Memory B cell (primary cell): ENCODE measurements around the gene CTXND1.

Experiments
- ATAC-seq: fragments of 150-1000 bp; cut with Tn5 transposase; 2 replicates; pipeline ENCODE4 v1.10.0; 2021; ENCODE audit warnings: low read depth, mild to moderate bottlenecking, moderate library complexity
- DNase-seq, 2 donors: peaks; one replicate each; pipeline ENCODE4 v3.0.0; 2022; ENCODE audit warnings: low spot score in 2 of 2
- H3K27ac Mint-ChIP-seq: one replicate; pipeline ENCODE4 v1.8.0; 2022; ENCODE audit warnings: mild to moderate bottlenecking, moderate library complexity, mixed read lengths
- H3K27me3 Mint-ChIP-seq: one replicate; pipeline ENCODE4 v1.8.0; 2022; ENCODE audit warnings: mixed read lengths
- H3K36me3 Mint-ChIP-seq: one replicate; pipeline ENCODE4 v1.8.0; 2022; ENCODE audit warnings: mild to moderate bottlenecking, mixed read lengths
- H3K4me1 Mint-ChIP-seq: one replicate; pipeline ENCODE4 v1.8.0; 2022; ENCODE audit warnings: mixed read lengths
- H3K4me3 Mint-ChIP-seq: one replicate; pipeline ENCODE4 v1.8.0; 2022; ENCODE audit warnings: mild to moderate bottlenecking, moderate library complexity, mixed read lengths
- H3K9me3 Mint-ChIP-seq: one replicate; pipeline ENCODE4 v1.8.0; 2022; ENCODE audit warnings: mixed read lengths

Gene CTXND1

DNA sequence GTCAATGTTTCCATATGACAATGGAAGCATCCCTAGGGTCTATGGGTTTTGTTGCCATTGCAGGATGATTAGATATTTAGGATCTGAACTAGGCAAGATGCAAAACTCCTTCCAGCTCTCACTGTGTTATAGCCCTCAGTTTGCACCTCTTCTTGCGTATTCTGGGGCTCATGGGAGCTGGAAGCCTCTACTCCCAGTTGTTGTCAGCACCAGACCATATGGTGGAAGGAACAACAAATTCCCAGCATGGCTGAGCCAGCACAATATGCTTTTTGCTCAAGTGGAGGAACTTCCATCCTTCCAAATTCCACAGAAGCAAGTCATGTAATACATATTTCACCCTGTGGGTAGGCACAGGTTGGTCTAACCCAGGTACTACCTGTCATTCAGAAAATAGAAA, 18.5 kb upstream of the CTXND1 start:
- Mint-ChIP-seq H3K4me3 (no peak overlapping the region), H3K27ac (no peak overlapping the region), H3K9me3 (no peaks in the 10 kb centered on the region), H3K4me1 (no peaks in the 10 kb centered on the region), H3K27me3 (peaks cover 23% of the 10 kb centered on the region), H3K36me3 (no peaks in the 10 kb centered on the region)
- ATAC-seq (no peak), DNase-seq (no peak)

DNA sequence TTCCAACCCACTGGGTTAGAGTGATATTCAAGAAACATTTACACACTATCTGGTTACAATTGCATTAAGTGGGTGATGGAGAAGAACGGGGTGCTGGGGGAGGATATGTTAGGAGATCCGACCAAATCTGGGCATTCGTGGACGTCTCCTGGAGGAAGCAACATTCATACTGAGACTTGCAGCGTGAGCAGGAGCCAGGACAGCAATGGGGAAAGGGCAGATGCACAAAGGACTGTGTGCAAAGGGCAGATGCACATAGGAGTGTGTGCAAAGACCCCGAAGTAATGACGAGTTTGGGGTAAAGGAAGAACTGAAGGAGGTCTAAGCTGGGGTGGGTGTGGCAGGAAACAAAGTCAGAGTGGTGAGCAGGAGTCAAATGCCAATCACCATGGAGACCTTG, 16.1 kb upstream of the CTXND1 start:
- no peaks in the 10 kb centered on the region for H3K4me1 Mint-ChIP-seq
- no peaks in the 10 kb centered on the region for H3K9me3 Mint-ChIP-seq
- DNase-seq (no peak), ATAC-seq (no peak)
- no peak overlapping the region for H3K27ac Mint-ChIP-seq
- no peak overlapping the region for H3K4me3 Mint-ChIP-seq
- H3K36me3 Mint-ChIP-seq, result no peaks in the 10 kb centered on the region
- peaks cover 23% of the 10 kb centered on the region for H3K27me3 Mint-ChIP-seq

DNA sequence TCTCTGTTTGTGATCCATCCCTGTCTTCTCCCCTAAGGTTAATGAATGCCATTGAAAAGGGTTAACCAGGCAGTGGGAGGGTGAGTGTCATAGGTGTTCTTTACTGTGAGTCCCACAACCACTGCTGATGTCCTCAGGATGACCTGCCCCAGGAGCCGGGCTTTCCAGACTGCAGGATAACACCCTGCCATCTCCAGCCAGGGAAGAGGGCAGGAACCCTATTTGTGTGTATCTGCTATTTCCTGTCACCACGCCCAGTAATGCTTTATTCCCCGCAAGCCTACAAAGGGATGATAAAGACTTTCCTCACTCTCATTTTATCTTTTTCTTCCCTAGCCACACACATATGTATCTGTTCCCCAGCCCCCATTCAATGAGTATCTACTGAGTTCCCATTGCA, 15.6 kb upstream of the CTXND1 start:
- H3K4me1 Mint-ChIP-seq, result no peaks in the 10 kb centered on the region
- no peak overlapping the region for H3K27ac Mint-ChIP-seq
- no peaks in the 10 kb centered on the region for H3K9me3 Mint-ChIP-seq
- ATAC-seq, result no peak
- no peaks in the 10 kb centered on the region for H3K36me3 Mint-ChIP-seq
- no peak for DNase-seq
- H3K4me3 Mint-ChIP-seq, result no peak overlapping the region
- H3K27me3 Mint-ChIP-seq, result peaks cover 22% of the 10 kb centered on the region

DNA sequence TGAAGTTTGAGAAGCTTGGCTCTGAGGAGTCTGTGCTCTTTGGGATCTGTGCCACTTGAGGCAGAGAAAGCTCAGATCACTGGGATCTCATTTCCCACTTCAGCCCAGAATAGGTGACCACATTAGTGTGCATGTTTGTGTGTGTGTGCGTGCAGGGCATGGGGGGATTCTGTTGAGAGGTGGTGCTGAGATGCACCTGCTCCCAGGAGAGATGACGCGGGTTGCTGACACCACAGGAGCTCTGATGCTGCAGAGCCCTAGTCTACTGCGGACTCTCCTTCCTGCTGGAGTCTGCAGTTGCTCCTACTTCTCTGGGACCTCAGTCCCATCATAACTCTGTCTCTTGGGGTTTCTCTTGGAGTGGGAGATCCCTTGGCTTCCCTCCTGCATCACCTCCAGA, 14.7 kb upstream of the CTXND1 start:
- DNase-seq (no peak), ATAC-seq (no peak)
- H3K27me3 Mint-ChIP-seq, result peaks cover 27% of the 10 kb centered on the region
- no peaks in the 10 kb centered on the region for H3K4me1 Mint-ChIP-seq
- no peaks in the 10 kb centered on the region for H3K36me3 Mint-ChIP-seq
- no peak overlapping the region for H3K4me3 Mint-ChIP-seq
- H3K9me3 Mint-ChIP-seq, result no peaks in the 10 kb centered on the region
- no peak overlapping the region for H3K27ac Mint-ChIP-seq

DNA sequence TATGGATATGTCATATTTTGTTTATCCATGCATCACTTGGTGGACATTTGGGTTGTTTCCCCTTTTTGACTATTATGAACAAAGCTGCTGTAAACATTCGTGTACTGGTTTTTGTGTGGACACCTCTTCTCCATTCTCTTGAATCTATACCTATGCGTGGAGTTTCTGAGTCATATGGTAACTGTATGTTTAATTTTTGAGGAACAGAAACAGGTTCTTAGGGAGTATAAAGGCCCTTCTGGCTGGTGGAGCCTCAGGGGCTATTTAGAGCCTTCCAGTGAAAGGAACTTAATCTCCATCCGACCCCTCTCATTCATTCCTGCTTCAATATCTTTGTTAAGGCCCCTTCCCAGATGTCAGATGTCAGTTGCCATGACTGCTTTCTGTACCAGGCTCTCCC, 14.1 kb upstream of the CTXND1 start:
- Mint-ChIP-seq H3K36me3 (no peaks in the 10 kb centered on the region), H3K4me1 (no peaks in the 10 kb centered on the region), H3K9me3 (peaks cover 2% of the 10 kb centered on the region), H3K4me3 (no peak overlapping the region), H3K27ac (no peak overlapping the region), H3K27me3 (peaks cover 25% of the 10 kb centered on the region)
- ATAC-seq (no peak), DNase-seq (no peak)

DNA sequence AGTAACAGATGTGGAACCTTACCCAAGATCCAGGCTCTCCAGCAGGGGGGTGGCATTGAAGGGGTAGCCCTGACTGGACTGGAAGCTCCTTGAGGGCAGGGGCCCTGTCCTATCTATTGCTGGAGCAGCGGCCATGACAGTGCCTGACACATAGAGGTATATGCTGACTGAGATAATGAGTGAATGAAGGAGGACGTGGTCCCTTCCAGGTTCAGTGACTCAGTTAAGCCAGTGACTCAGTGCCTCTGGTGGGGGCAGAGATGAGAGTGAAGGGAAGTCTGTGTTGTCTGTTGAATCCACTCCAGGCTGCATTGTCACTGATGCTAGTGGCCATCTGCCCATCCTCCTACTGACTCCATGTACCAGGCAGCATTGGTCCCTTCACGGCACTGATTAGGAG, 13.0 kb upstream of the CTXND1 start:
- Mint-ChIP-seq H3K27me3 (peaks cover 24% of the 10 kb centered on the region), H3K4me1 (no peaks in the 10 kb centered on the region), H3K27ac (no peak overlapping the region), H3K4me3 (no peak overlapping the region), H3K9me3 (peaks cover 2% of the 10 kb centered on the region), H3K36me3 (no peaks in the 10 kb centered on the region)
- no peak for DNase-seq
- ATAC-seq, result no peak

DNA sequence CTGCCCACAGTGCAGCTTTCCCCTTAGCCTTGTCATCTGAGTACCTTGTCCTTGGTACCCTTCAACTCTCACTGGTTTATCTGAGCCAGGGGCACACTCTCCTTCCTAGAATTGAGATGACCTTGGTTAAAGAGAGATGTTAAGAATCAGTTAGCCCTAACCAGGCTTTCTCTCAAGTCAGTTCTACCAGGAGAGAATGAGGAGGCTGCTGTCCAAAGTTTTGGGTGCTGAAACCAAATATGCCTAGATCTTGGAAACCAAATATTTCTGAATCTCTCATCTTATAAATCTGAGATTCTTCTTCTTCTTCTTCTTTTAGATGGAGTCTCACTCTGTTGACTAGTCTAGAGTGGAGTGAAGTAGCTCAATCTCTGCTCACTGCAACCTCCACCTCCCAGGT, 12.0 kb upstream of the CTXND1 start:
- ATAC-seq, result no peak
- no peaks in the 10 kb centered on the region for H3K4me1 Mint-ChIP-seq
- no peaks in the 10 kb centered on the region for H3K36me3 Mint-ChIP-seq
- no peak for DNase-seq
- no peak overlapping the region for H3K4me3 Mint-ChIP-seq
- peaks cover 26% of the 10 kb centered on the region for H3K27me3 Mint-ChIP-seq
- H3K27ac Mint-ChIP-seq, result no peak overlapping the region
- peaks cover 2% of the 10 kb centered on the region for H3K9me3 Mint-ChIP-seq

DNA sequence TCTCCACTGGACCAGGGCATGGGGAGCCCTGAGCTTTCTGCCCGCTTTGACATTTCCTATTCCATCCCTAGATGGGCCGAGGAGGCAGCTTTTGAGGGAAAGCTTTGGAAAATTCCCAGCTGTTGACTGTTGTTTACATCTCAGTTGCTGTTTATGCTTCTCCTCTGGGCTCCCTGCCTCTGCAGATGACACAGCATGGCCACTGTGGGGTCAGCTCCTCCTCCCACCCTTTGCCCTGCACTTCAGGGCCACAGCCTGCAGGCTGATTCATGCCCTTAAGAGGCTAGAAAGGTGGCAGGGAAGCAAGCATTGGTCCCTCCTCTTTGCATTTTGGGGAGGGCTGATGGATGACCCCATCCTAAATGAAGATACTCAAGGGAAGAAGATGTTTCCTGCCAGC, 8.5 kb upstream of the CTXND1 start:
- Mint-ChIP-seq H3K9me3 (peaks cover 2% of the 10 kb centered on the region), H3K4me3 (no peak overlapping the region), H3K27ac (no peak overlapping the region), H3K36me3 (no peaks in the 10 kb centered on the region), H3K4me1 (no peaks in the 10 kb centered on the region), H3K27me3 (peaks cover 14% of the 10 kb centered on the region)
- DNase-seq (no peak), ATAC-seq (no peak)

DNA sequence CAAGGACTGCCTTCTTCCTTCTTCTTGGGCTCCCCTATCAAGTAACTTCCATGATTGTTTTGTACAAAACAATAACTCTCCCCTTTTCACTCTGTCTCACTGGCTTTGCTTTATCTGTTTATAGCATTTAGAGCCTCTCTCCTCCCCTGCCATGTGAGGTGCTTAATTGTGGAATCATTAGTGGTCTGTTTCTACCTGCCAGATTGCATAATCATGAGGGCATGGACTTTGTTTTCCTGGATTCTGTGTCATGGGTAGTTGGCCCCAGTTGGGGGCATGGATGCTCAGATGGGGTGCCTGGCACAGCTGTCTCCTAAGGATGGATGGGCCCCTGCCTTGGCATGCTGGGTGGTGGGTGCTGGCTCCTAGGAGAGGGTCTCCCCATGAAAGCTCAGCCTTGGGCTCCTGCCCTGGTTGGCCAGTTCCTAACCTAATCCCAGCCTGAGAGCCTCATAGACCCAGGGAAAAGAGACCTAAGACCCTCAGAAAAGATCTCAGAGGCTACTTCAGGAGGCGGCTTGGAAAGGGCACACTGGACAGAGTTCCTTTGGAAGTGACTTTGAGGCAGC, 8.0 kb upstream of the CTXND1 start:
- Mint-ChIP-seq H3K36me3 (no peaks in the 10 kb centered on the region), H3K9me3 (peaks cover 2% of the 10 kb centered on the region), H3K4me1 (no peaks in the 10 kb centered on the region), H3K27me3 (peaks cover 14% of the 10 kb centered on the region), H3K4me3 (no peak overlapping the region), H3K27ac (no peak overlapping the region)
- no peak for DNase-seq
- no peak for ATAC-seq

DNA sequence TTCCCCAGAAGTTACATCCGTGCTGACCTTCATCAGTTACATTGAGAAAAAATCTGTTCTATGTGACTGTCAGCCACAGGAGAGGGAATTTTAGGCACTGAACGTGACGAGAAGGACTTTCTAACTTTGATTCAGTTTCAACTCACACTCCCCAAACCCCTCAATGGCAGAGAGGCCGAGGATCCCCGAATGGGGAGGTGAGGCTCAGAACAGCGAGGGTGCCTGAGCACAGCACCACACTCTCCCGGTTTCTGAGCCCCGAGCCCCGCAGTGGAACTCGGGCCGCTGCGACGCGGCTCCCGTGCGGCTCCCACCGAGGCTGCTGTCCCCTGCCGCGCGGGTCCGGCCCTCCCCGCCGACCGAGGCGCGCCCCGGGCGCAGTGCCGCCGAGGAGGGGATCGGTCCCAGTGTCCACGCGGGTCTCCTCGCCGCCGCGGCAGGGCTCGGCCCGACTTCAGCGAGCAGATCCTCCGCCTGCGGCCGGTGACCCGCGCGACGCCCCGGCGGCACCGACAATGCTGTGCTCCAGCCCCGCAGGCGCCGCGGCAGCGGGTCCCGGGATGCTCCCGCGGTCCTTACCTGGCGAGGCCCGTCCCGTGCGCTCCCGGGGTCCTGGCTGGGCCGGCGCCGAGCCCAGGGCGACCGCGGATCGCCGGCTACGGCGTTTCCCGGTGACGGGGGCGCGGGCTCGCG, 439 bp downstream of the CTXND1 start:
- Mint-ChIP-seq H3K9me3 (no peaks in the 10 kb centered on the region), H3K4me3 (no peak overlapping the region), H3K27me3 (peaks cover 17% of the 10 kb centered on the region), H3K36me3 (no peaks in the 10 kb centered on the region), H3K27ac (no peak overlapping the region), H3K4me1 (peaks cover 3% of the 10 kb centered on the region)
- ATAC-seq (no peak), DNase-seq (no peak)

DNA sequence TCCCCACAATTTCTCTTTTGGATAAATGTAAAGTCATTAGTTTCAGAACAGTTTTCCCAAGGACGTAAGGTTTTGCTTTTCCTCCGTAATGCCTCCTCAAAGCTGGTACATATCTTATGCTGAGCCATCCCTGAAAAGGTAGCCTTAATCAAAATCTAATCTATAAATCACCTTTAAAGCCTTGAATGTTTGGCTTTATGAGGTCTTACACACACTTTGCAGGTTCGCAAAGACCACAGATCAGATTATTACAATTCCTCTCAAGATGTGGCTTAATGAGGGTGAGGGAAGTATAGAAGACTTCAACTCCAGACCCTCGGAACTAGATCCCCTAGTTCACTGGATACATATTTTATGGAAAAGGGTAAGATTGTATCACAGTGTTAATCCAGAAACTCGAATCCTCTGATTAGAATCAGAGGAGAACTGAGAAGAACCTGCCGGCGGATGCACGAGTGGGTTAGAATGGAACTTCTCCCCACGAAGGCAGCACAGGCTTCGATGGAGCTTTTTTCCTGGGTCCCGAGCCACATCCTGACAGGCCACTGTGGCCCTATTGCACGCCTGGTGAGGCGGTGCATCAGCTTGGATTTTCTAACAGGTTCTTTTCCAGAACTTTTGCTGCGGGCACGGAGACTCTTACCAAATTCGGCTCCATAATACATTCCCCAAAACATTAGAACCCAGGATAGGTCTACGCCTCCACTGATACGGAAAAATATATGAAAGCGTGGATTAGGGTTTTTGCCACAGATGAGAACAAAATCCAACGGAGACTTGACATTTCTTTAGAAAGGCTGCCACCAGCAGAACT, 1.2 kb downstream of the CTXND1 start:
- peaks cover 21% of the 10 kb centered on the region for H3K27me3 Mint-ChIP-seq
- H3K36me3 Mint-ChIP-seq, result no peaks in the 10 kb centered on the region
- no peaks in the 10 kb centered on the region for H3K9me3 Mint-ChIP-seq
- H3K4me1 Mint-ChIP-seq, result peaks cover 3% of the 10 kb centered on the region
- peak overlapping the region; percentile 27 for H3K4me3 Mint-ChIP-seq
- H3K27ac Mint-ChIP-seq, result no peak overlapping the region
- DNase-seq, result no peak
- ATAC-seq, result no peak

DNA sequence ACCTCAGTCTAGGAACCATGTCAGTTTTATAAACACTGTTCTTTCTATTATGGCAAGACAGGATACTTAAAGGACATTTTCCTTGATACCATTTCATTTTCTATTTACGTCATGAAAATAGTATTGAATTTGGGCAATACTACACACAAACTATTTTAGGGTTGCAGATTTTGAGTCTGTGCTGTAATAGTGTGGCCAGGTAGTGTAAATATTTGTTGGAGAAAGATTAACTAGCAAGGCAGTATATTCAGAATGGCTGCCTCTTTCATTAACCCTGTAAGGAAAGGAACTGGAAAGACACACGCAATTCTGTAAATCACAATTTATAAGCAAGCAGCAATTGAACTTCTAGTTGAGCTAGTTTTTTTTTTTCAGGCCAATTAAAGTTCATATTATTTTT, 2.0 kb downstream of the CTXND1 start:
- DNase-seq (no peak), ATAC-seq (no peak)
- H3K4me3 Mint-ChIP-seq, result no peak overlapping the region
- H3K27me3 Mint-ChIP-seq, result peaks cover 24% of the 10 kb centered on the region
- H3K4me1 Mint-ChIP-seq, result peaks cover 3% of the 10 kb centered on the region
- no peaks in the 10 kb centered on the region for H3K36me3 Mint-ChIP-seq
- H3K9me3 Mint-ChIP-seq, result no peaks in the 10 kb centered on the region
- no peak overlapping the region for H3K27ac Mint-ChIP-seq

DNA sequence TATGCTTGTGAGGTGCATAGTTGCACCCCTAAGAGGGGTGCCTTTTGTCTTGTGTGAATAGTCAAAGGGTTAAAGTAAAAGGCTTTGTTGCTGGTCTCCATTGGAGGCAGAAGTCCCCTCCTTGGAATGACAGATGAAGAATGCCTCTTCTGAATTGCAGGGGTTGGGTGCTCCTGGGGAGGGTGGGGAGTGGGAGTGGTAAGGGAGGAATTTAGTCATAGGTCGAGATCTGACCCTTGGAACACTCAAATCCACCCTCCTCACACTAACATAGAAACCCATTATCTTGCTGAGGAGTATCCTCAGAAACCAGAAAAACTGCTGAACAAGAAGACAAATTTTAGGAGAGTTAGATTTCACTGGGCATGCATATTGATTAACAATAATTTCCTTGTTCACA, 4.7 kb downstream of the CTXND1 start:
- no peak for ATAC-seq
- no peak for DNase-seq
- no peaks in the 10 kb centered on the region for H3K36me3 Mint-ChIP-seq
- H3K9me3 Mint-ChIP-seq, result no peaks in the 10 kb centered on the region
- peaks cover 22% of the 10 kb centered on the region for H3K27me3 Mint-ChIP-seq
- no peak overlapping the region for H3K4me3 Mint-ChIP-seq
- no peak overlapping the region for H3K27ac Mint-ChIP-seq
- H3K4me1 Mint-ChIP-seq, result peaks cover 2% of the 10 kb centered on the region

DNA sequence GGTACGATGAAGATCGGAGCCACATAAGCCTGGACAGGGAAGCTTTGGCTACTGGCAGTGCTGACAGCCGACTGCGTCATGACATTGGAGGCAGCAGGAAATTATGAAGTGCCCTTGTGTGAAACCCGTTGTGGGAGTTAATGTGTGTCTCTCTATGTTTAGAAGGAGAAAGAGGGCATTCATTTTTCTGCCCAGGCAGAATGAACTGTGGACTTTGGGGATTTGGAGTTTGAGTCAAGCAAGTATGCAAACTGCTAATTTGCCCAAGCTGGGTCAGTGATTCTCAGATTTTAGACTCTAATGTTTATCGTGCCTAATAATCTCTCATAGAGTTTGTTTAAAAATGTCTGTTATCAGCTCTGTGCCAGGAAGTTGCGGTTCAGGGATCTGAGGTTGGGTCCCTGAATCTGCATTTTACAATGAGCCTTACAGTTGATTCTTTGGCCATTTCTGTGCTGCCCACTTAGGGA, 5.6 kb downstream of the CTXND1 start:
- Mint-ChIP-seq H3K27me3 (peaks cover 27% of the 10 kb centered on the region), H3K4me1 (peaks cover 4% of the 10 kb centered on the region), H3K4me3 (no peak overlapping the region), H3K9me3 (no peaks in the 10 kb centered on the region), H3K27ac (no peak overlapping the region), H3K36me3 (no peaks in the 10 kb centered on the region)
- ATAC-seq, result no peak
- no peak for DNase-seq
